H9 (cell line): ENCODE results near the gene MDH1. TPM values are rescaled to one million over a fixed set of nuclear protein-coding genes. Genes with fewer than 3 reads are reported as not detected.

Experiments used
- DNase-seq: peaks from one replicate; pipeline ENCODE4 v3.0.0-alpha.2; 2017
- H2AFZ ChIP-seq: one replicate; pipeline ENCODE4 v1.6.1; 2013; ENCODE audit warnings: mild to moderate bottlenecking, low read length, control low read depth, moderate library complexity
- H2AK5ac ChIP-seq: 2 replicates; pipeline ENCODE4 v1.6.1; 2013; ENCODE audit warnings: low read length, control low read depth, mixed read lengths; ENCODE audit not compliant: insufficient read length
- H2BK120ac ChIP-seq: one replicate; pipeline ENCODE4 v1.6.1; 2013; ENCODE audit warnings: low read depth, mild to moderate bottlenecking, low read length, control low read depth, inconsistent platforms; ENCODE audit not compliant: poor library complexity, severe bottlenecking
- H2BK12ac ChIP-seq: 2 replicates; pipeline ENCODE4 v1.6.1; 2013; ENCODE audit warnings: low read length, control low read depth, mixed read lengths, low read depth; ENCODE audit not compliant: insufficient read length
- H2BK15ac ChIP-seq: 2 replicates; pipeline ENCODE4 v1.6.1; 2013; ENCODE audit warnings: low read depth, low read length, control low read depth
- H2BK20ac ChIP-seq: one replicate; pipeline ENCODE4 v1.6.1; 2013; ENCODE audit warnings: low read depth, mild to moderate bottlenecking, low read length, control low read depth, inconsistent platforms; ENCODE audit not compliant: poor library complexity, severe bottlenecking
- H2BK5ac ChIP-seq: 2 replicates; pipeline ENCODE4 v1.6.1; 2013; ENCODE audit warnings: low read length, control low read depth, mixed read lengths; ENCODE audit not compliant: insufficient read length
- H3K14ac ChIP-seq: 2 replicates; pipeline ENCODE4 v1.6.1; 2013; ENCODE audit warnings: low read length, control low read depth; ENCODE audit not compliant: insufficient read depth
- H3K18ac ChIP-seq: 2 replicates; pipeline ENCODE4 v1.6.1; 2013; ENCODE audit warnings: low read depth, mild to moderate bottlenecking, mixed read lengths, low read length, control low read depth; ENCODE audit not compliant: insufficient read length
- H3K23ac ChIP-seq: 2 replicates; pipeline ENCODE4 v1.6.1; 2013; ENCODE audit warnings: low read length, control low read depth, mixed read lengths, low read depth; ENCODE audit not compliant: insufficient read length
- H3K23me2 ChIP-seq: 2 replicates; pipeline ENCODE4 v1.6.1; 2013; ENCODE audit warnings: low read depth, mild to moderate bottlenecking, mixed read lengths, low read length, control low read depth; ENCODE audit not compliant: insufficient read length, poor library complexity, severe bottlenecking
- H3K27ac ChIP-seq: 2 replicates; pipeline ENCODE4 v1.5.1; 2013; ENCODE audit warnings: low read length, control low read depth, mixed read lengths, low read depth; ENCODE audit not compliant: insufficient read length
- H3K27me3 ChIP-seq: 2 replicates; pipeline ENCODE4 v1.6.1; 2013; ENCODE audit warnings: low read length, control low read depth, inconsistent platforms; ENCODE audit not compliant: insufficient read depth
- H3K4ac ChIP-seq: 2 replicates; pipeline ENCODE4 v1.6.1; 2013; ENCODE audit warnings: low read depth, mild to moderate bottlenecking, control low read depth, inconsistent platforms, low read length, moderate library complexity
- H3K4me1 ChIP-seq: 2 replicates; pipeline ENCODE4 v1.6.1; 2013; ENCODE audit warnings: low read length, control low read depth, inconsistent platforms; ENCODE audit not compliant: insufficient read depth
- H3K4me2 ChIP-seq: 2 replicates; pipeline ENCODE4 v1.6.1; 2013; ENCODE audit warnings: low read length, control low read depth, mixed read lengths; ENCODE audit not compliant: insufficient read length, insufficient read depth
- H3K56ac ChIP-seq: 2 replicates; pipeline ENCODE4 v1.6.1; 2013; ENCODE audit warnings: low read depth, mild to moderate bottlenecking, mixed read lengths, low read length, control low read depth; ENCODE audit not compliant: insufficient read length
- H3K79me1 ChIP-seq: 2 replicates; pipeline ENCODE4 v1.6.1; 2013; ENCODE audit warnings: low read depth, mild to moderate bottlenecking, moderate library complexity, low read length, control low read depth, inconsistent platforms; ENCODE audit not compliant: insufficient read depth, poor library complexity, severe bottlenecking
- H3K79me2 ChIP-seq: 2 replicates; pipeline ENCODE4 v1.6.1; 2013; ENCODE audit warnings: low read length, control low read depth, inconsistent platforms; ENCODE audit not compliant: insufficient read depth
- H3K9ac ChIP-seq: 2 replicates; pipeline ENCODE4 v1.6.1; 2013; ENCODE audit warnings: low read length, control low read depth, mixed read lengths; ENCODE audit not compliant: insufficient read length; ENCODE audit errors: extremely low read depth
- H3K9me3 ChIP-seq: one replicate; pipeline ENCODE4 v1.6.1; 2013; ENCODE audit warnings: low read depth, low read length, inconsistent platforms; ENCODE audit not compliant: control insufficient read depth
- H3T11ph ChIP-seq: one replicate; pipeline ENCODE4 v1.6.1; 2013; ENCODE audit warnings: mild to moderate bottlenecking, low read length, control low read depth, inconsistent platforms
- H4K20me1 ChIP-seq: one replicate; pipeline ENCODE4 v1.6.1; 2013; ENCODE audit not compliant: control insufficient read depth, insufficient read length, insufficient read depth
- H4K5ac ChIP-seq: 2 replicates; pipeline ENCODE4 v1.6.1; 2013; ENCODE audit warnings: low read depth, mild to moderate bottlenecking, mixed read lengths, low read length, control low read depth; ENCODE audit not compliant: insufficient read length
- H4K8ac ChIP-seq: replicated peaks from 2 replicates; pipeline ENCODE4 v1.6.1; 2013; ENCODE audit warnings: low read length, control low read depth, mixed read lengths, low read depth; ENCODE audit not compliant: insufficient read length
- H4K91ac ChIP-seq: 2 replicates; pipeline ENCODE4 v1.6.1; 2013; ENCODE audit warnings: low read depth, mild to moderate bottlenecking, moderate library complexity, mixed read lengths, low read length, control low read depth; ENCODE audit not compliant: insufficient read length
- H3K27ac Mint-ChIP-seq, 3 experiments: 2 replicates in 2 of 3; 3 replicates in 1 of 3; pipeline ENCODE4 v1.8.0; 2020 to 2021; ENCODE audit warnings: mixed read lengths in 3 of 3, mild to moderate bottlenecking in 1 of 3, moderate library complexity in 1 of 3
- H3K27me3 Mint-ChIP-seq: 2 replicates; pipeline ENCODE4 v1.8.0; 2021; ENCODE audit warnings: low read depth, mild to moderate bottlenecking, moderate library complexity, mixed read lengths
- H3K36me3 Mint-ChIP-seq, 3 experiments: 2 replicates in 2 of 3; 3 replicates in 1 of 3; pipeline ENCODE4 v1.8.0; 2020 to 2021; ENCODE audit warnings: low read depth in 3 of 3, mixed read lengths in 3 of 3; ENCODE audit not compliant: insufficient read depth in 1 of 3
- H3K4me1 Mint-ChIP-seq, 2 experiments: 2 replicates each; pipeline ENCODE4 v1.8.0; 2020; ENCODE audit warnings: mixed read lengths in 2 of 2
- H3K4me3 Mint-ChIP-seq, 2 experiments: 2 replicates in 1 of 2; 3 replicates in 1 of 2; pipeline ENCODE4 v1.8.0; 2020 to 2021; ENCODE audit warnings: mild to moderate bottlenecking in 2 of 2, mixed read lengths in 2 of 2, moderate library complexity in 1 of 2
- H3K9me3 Mint-ChIP-seq, 2 experiments: 2 replicates in 1 of 2; 3 replicates in 1 of 2; pipeline ENCODE4 v1.8.0; 2020; ENCODE audit warnings: mild to moderate bottlenecking in 2 of 2, mixed read lengths in 2 of 2, moderate library complexity in 1 of 2
- CTCF ChIP-seq: fragments of 200-600 bp; sonication (generic); conservative IDR thresholded peaks from 3 replicates; pipeline ENCODE4 v1.8.0; 2021; ENCODE audit warnings: antibody characterized with exemption, mild to moderate bottlenecking
- WGBS: extraction: QIAGEN DNeasy Blood & Tissue Kit; methylation state at CpG from one replicate; pipeline ENCODE4 v1.1.7; 2013; ENCODE audit warnings: missing lambda C conversion rate, low lambda C conversion rate, mixed read lengths; ENCODE audit not compliant: insufficient read length; ENCODE audit errors: extremely low coverage; 5-methylcytosine and 5-hydroxymethylcytosine counted together
- total RNA-seq: library from RNA; stranded (reverse); gene quantifications from 2 replicates; pipeline ENCODE4 v1.2.1, GENCODE V29; 2021

The MDH1 gene
- total RNA-seq, 1 experiment from 2014 or later, result 324 TPM

GRCh38 chr2:63598981-63599380 is 10.2 kb downstream of the MDH1 start:
- H3K23me2 ChIP-seq, result no peaks in the 10 kb centered on the region
- no peak overlapping the region for H2BK12ac ChIP-seq
- H3K9me3 ChIP-seq, result no peaks in the 10 kb centered on the region
- no peak overlapping the region for H2AFZ ChIP-seq
- no peak overlapping the region for H4K5ac ChIP-seq
- H4K91ac ChIP-seq, result no peak overlapping the region
- H4K20me1 ChIP-seq, result no peaks in the 10 kb centered on the region
- H2BK15ac ChIP-seq, result no peak overlapping the region
- DNase-seq, result no peak
- no peak overlapping the region for H3T11ph ChIP-seq
- Mint-ChIP-seq H3K9me3 (no peaks in the 10 kb centered on the region), H3K36me3 (peaks cover 45 to 85% (median 82%) of the 10 kb centered on the region in 3 experiments), H3K4me3 (no peak overlapping the region), H3K4me1 (peaks cover 25 to 45% of the 10 kb centered on the region in 2 experiments), H3K27ac (peak overlapping the region in 1 of 3 experiments; percentile 83; a peak in 2 of 7 replicates), H3K27me3 (no peaks in the 10 kb centered on the region)
- H2BK20ac ChIP-seq, result no peak overlapping the region
- no peak overlapping the region for H2AK5ac ChIP-seq
- no peak overlapping the region for H3K14ac ChIP-seq
- no peak for TF ChIP-seq CTCF
- no peak overlapping the region for H3K4ac ChIP-seq
- H3K9ac ChIP-seq, result no peak overlapping the region
- H2BK5ac ChIP-seq, result no peak overlapping the region
- H3K4me2 ChIP-seq, result no peak overlapping the region
- H3K79me2 ChIP-seq, result no peaks in the 10 kb centered on the region
- peaks cover 4% of the 10 kb centered on the region for H3K79me1 ChIP-seq
- no peaks in the 10 kb centered on the region for H3K27me3 ChIP-seq
- H4K8ac ChIP-seq, result no peak overlapping the region
- H2BK120ac ChIP-seq, result no peak overlapping the region
- H3K27ac ChIP-seq, result no peak overlapping the region
- H3K23ac ChIP-seq, result no peak overlapping the region
- no peaks in the 10 kb centered on the region for H3K4me1 ChIP-seq
- no peak overlapping the region for H3K56ac ChIP-seq
- WGBS, result no CpG with 5 or more reads among the region's 2 CpGs
- H3K18ac ChIP-seq, result no peak overlapping the region
